ENCODE data around the gene PLPPR3.
A peak's percentile ranks its signal among the peaks of the same experiment; 100 is the strongest.

PLPPR3 gene

DNA sequence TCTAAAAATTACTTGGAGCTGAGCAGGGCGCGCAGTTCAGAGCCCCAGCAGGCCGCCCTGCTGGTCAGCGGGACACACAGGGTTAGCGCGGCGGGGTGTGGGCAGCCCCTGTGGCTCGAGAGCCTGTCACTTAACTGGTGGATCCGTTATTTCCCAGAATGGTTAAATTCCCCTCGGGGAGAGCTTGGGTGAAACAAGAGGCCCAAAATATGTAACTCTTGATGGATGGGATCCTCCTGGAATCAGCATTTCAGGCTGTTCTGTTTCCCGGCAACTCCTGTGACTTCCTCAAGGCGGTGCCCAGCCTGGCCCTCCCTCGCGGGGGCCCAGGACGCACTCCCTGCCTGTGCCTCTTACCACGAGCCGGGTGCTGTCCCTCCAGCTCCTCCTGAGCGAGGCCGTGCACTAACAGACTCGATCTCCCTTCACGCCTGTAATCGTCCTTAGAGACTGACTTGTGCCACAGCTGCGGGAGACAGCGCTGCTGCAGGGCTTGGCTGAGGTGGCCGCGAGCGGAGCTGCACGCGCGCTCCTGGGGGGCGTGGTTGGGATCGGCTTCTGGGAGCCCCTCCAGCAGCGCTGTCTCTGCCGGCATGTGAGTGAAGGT is 14.8 kb downstream of the PLPPR3 start:
- no peak for DNase-seq

GRCh38 chr19:805600-806550 is 15.9 kb downstream of the PLPPR3 start:
- DNase-seq, result no peak

DNA sequence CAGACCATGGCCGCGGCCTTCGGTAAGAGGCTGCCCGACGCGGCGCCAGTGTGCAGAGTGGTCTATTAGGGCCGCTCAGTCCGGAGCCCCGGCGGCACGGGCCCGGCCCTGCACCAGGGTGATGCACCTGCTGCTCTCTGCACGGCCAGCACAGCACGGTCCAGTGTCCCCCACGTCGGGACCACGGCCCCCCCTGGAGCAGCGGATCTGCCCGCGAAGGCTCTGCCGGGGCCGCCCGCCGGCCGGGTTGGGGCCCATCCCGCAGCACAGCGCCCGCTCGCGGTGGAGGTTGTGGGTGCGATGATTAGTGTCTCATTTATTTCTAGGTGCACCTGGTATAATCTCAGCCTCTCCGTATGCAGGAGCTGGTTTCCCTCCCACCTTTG is 16.6 kb downstream of the PLPPR3 start:
- DNase-seq, result no peak

- DNase-seq, result no peak
These were observed 17.2 kb downstream of the PLPPR3 start for GRCh38 chr19:804419-805165.

GRCh38 chr19:803686-804418 is 17.9 kb downstream of the PLPPR3 start:
- no peak for DNase-seq

DNA sequence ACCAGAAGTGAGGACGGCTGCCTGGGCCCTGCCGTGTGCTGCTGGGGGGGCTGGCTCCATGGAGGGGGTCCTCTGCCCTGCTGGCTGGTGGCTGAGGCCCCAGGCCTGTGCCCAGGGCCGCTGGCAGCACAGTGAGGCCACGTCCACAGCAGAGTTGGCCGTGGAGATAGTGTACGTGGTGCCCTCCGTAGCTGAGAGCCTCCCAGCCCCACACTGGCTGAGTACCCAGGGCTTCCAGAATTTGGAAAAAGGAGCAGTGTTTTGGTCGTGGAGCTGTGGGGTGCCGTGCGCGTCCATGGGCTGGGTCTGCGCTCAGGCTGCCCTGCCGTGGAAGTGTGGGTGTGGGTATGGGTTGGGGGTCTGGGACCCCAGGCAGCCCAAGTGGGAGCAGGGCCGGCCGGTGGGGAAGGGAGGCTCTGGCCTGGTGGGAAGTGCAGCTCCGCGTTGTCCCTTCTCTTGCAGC is 18.6 kb downstream of the PLPPR3 start:
- no peak for DNase-seq

GRCh38 chr19:802498-803098 is 19.2 kb downstream of the PLPPR3 start:
- DNase-seq, result no peak

DNA sequence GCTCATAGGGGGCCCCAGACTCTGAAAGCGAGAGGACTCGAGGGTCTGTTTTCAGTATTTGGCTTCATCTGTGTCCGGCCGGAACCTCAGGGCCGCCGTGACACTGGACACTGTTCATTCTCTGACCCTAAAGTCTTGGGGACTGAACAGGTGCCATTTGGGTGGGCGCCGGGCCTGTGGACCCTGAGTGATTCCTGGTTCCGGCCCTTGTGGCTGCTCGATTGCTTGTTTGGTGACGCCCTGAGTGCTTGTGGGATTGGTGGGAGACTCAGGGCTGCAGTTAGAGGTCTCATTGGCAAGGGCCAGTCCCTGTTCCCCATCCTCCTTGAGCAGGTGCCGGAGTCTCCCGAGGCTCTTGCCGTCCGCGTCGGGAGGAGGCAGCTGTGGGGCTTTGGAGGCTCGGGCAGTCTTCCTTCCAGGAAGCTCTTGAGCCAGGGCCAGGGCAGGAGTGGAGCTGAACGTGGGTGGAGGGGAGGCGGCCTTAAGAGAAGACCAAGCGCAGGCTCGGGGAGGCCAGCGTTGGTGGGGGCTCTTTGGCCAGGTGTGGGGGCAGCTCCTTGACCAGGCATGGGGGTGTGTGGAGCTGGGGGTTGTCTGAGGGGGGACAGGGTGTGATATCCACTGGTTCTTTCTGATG is 19.8 kb downstream of the PLPPR3 start:
- DNase-seq, result peak; percentile 34

- peak; percentile 86 for DNase-seq
These were observed 20.5 kb downstream of the PLPPR3 start for GRCh38 chr19:801030-801860.

DNA sequence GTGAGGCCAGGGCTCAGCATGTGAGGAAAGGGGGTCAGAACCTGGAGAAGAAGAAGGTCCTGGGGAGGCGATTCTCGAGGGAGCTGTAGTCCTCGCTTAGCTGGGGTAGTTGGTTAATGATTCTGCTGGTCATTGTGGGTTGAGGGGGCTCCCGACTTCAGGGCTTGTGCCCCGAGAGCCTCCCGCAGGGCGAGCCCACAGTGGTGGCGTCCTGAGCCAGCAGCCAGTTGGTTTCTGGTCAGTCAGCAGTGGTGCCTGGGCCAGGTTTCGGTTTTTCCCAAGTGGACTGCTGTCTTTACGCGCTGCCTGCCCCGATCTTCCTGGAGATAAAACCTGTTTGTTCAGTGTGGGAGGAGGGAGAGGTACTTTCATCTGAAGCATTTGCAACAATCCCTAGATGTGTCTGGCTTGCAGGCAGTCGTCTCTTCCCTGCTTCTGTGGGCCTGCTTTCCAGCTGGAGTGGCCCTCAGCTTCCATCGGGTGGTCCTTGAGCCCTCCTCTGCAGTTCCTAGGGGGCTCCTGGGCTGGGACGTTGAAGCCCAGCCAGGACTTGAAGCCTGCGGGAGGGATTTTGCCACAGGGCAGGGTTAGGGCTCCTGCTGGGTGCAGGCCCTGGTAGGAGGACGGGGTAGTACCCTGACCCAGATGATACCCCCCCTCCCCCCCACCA is 21.3 kb downstream of the PLPPR3 start:
- no peak for DNase-seq

DNA sequence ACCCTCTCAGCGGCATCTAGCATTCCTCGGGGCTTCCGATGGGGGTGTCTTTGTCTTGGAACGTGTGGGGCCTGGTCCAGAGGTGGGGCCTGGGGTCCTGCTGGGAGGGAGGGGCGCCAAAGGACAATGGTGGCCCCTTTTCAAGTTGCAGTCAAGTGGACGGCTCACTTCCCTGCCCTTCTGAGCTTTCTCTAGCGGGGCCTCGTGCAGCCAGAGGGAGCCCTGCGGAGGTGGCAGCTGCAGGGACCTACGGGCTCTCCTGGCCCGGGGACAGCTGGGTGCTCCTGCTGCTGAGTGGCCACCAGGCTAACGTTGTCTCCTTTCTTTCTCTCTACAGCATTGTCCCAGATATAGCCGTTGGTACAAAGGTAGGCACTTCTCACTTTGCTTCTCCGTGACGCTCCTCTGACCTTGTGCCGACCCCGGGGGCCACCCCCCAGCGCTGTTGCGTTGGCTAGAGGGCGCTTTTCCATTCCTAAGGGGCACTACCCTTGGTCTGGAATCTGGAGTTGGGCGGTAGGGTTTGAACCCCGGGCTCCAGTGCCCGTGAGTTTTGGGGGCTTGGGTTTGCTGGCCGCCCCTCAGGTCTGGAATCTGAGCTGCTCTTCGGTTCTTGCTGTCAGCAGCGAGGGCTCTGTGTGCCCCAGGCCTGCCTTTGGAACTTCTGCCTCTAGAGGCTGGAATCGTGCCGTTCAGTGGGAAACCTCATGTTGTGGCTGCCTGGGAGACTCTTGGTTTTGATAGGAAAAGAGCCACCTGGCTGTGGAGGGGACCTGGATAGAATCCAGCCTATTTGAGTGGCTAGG is 22.5 kb downstream of the PLPPR3 start:
- no peak for DNase-seq

- DNase-seq, result no peak
These were observed 23.2 kb downstream of the PLPPR3 start for GRCh38 chr19:798415-799075.

DNA sequence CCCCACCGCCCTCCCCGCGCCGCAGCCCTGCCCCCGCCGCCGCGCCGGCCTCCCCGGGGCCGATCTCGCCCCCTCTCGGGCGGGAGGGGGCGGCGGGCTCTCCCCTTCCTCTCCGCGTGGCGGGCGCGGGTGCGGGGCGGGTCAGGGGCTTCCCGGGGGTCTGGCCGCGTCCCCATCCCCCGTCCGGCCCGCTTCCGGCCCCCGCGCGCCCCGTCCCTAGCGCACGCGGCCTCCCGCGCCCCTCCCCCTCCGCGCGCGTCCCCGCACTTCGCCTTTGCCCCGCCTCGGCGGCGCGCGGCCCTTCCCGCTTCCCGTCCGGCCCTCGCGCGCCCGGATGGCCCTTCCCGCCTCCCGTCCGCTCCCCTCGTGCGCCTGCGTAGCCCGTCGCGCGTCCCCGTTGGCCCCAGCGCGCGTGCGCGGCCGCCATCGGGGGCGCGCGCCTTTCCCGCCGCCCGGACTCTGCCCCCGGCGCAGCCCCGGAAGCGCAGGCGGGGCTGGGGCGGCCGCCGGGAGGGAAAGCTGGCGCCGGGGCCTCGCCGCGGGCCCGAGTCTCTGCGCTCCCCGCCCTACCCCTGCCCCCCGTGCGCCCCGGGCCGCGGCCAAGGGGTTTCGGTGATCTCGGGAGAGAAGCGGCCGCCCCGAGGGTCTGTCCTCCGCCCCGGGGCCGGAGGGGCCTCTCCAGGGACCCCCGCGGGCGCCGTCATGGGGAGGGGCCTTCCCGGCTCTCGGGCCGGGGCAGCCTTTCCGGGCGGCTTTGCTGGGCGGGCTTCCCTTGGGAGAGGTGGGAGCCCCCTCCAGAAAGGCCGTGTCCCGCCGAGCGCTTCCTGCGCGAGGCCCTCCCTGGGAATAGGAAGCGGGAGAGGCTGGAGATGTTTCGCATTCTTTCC is 24.0 kb downstream of the PLPPR3 start:
- peak; percentile 89 for DNase-seq

GRCh38 chr19:796692-797527 is 24.8 kb downstream of the PLPPR3 start, which contains the start of gene PTBP1:
Gene PTBP1, plus strand, starts transcription at chr19:797452. Its CDS starts 46 bp downstream, at chr19:797498.
- DNase-seq, result peak; percentile 99

DNA sequence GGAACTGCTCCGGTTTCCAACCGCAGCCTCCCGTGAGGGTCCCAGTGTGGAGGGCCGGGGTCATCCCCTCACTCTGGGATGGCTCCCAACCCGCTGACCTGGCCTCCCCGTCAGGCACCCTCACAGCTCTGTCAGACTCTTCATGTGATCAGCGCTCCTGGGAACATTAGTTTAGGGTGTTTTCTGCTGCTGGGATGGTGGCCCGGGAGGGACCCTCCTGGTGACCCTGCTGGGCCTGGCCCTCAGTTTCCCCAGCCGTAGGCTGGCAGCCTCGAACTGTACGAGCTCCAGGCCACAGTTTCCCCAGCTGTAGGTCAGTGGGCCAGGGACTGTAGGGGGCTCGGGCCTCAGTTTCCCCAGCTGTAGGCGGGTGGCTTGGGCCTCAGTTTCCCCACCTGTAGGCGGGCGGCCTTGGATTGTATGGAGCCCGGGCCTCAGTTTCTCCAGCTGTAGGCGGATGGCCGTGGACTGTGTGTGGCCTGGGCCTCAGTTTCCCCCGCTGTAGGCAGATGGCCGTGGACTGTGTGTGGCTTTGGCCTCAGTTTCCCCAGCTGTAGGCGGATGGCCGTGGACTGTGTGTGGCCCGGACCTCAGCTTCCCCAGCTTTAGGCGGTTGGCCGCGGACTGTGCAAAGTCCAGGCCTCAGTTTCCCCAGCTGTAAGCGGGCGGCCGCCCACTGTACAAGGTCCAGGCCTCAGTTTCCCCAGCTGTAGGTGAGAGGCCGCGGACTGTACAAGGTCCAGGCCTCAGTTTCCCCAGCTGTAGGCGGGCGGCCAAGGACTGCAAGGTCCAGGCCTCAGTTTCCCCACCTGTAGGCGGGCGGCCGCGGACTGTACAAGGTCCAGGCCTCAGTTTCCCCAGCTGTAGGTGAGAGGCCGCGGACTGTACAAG is 25.8 kb downstream of the PLPPR3 start:
- no peak for DNase-seq
